Panc1 (cell line): ENCODE results near the gene TMTC1. TPM values are rescaled to one million over a fixed set of nuclear protein-coding genes. Genes with fewer than 3 reads are reported as not detected.

Source experiments
- ATAC-seq: fragments of 200-7000 bp; cut with Tn5 transposase; 2 replicates; pipeline ENCODE4 v1.9.1; 2020; ENCODE audit warnings: mild to moderate bottlenecking, moderate library complexity
- BruUV-seq: library from RNA; stranded (reverse); fragments of 400-500 nt; replicated peaks from 2 replicates; lab custom pipeline; 2021; lab: Mats Ljungman, UMichigan
- CTCF ChIA-PET: fragments of 300-600 bp; sonication (Branson Sonifier 250); formaldehyde crosslinking; loops from one replicate; lab custom pipeline; 2022; ENCODE audit warnings: antibody characterized with exemption; lab: Charles Lee
- POLR2A ChIA-PET: fragments of 300-600 bp; sonication (Branson Sonifier 250); formaldehyde crosslinking; loops from one replicate; lab custom pipeline; 2022; ENCODE audit warnings: antibody characterized with exemption; lab: Charles Lee
- DNase-seq: peaks from one replicate; pipeline ENCODE4 v3.0.0-alpha.2; 2010; ENCODE audit warnings: low read depth, low spot score
- H3K27ac ChIP-seq: 2 replicates; pipeline ENCODE4 v1.5.1; 2011; ENCODE audit warnings: mild to moderate bottlenecking, low read length, inconsistent platforms
- H3K27me3 ChIP-seq: fragments of 200-500 bp; sonication (Bioruptor generic); 2 replicates; pipeline ENCODE4 v1.6.0; 2014; ENCODE audit warnings: low read length, inconsistent platforms; ENCODE audit not compliant: control insufficient read depth, insufficient read depth
- H3K36me3 ChIP-seq: fragments of 200-500 bp; sonication (Bioruptor generic); 2 replicates; pipeline ENCODE4 v1.5.1; 2014; ENCODE audit warnings: inconsistent platforms, mild to moderate bottlenecking, low read length, moderate library complexity; ENCODE audit not compliant: control insufficient read depth, insufficient read depth
- H3K4me1 ChIP-seq: 2 replicates; pipeline ENCODE4 v1.5.1; 2011; ENCODE audit warnings: inconsistent platforms, mild to moderate bottlenecking, low read length, moderate library complexity; ENCODE audit not compliant: control insufficient read depth, insufficient read depth
- H3K4me3 ChIP-seq, 2 experiments: 2 replicates each; pipeline ENCODE4 v1.5.1; 2011 to 2012; ENCODE audit warnings: low read depth in 2 of 2, low read length in 2 of 2, mild to moderate bottlenecking in 2 of 2, inconsistent platforms in 1 of 2, moderate library complexity in 1 of 2
- H3K9me3 ChIP-seq: fragments of 200-500 bp; sonication (Bioruptor generic); 2 replicates; pipeline ENCODE4 v1.5.1; 2014; ENCODE audit warnings: low read depth, mild to moderate bottlenecking, inconsistent platforms, low read length, moderate library complexity; ENCODE audit not compliant: control insufficient read depth, insufficient read depth
- POLR2AphosphoS5 ChIP-seq: IDR thresholded peaks from 2 replicates; pipeline ENCODE4 v1.6.1; 2012; ENCODE audit warnings: mild to moderate bottlenecking, low read depth, low read length, moderate library complexity
- SIN3A ChIP-seq: IDR thresholded peaks from 2 replicates; pipeline ENCODE4 v1.6.1; 2012; ENCODE audit warnings: low read depth, mild to moderate bottlenecking, low read length, moderate library complexity, borderline replicate concordance; ENCODE audit not compliant: insufficient read depth
- TCF7L2 ChIP-seq: IDR thresholded peaks from 2 replicates; pipeline ENCODE4 v1.6.1; 2011; ENCODE audit warnings: mild to moderate bottlenecking, low read depth, low read length, inconsistent platforms
- in situ Hi-C: cut with HindIII; loops from 2 replicates; pipeline ENCODE4 v1.10.0; 2016; ENCODE audit warnings: low sequenced_read_pairs, low pct_unique_long_range_greater_than_20kb
- intact Hi-C: fragments of 100-400 bp; cut with micrococcal nuclease; formaldehyde crosslinking; loops from one replicate; pipeline ENCODE4 v1.10.0; 2022; ENCODE audit not compliant: unreplicated experiment
- total RNA-seq: library from RNA; stranded (reverse); gene quantifications from one replicate; pipeline ENCODE4 v1.2.1, GENCODE V29; 2021; ENCODE audit not compliant: unreplicated experiment
- TF ChIP-seq, protein P1 (sequence below), 2 experiments: IDR thresholded peaks; 2 replicates each; pipeline ENCODE4 v1.6.1; 2011 to 2012; ENCODE audit warnings: low read depth in 2 of 2, control low read depth in 1 of 2, low read length in 1 of 2, mild to moderate bottlenecking in 1 of 2, moderate library complexity in 1 of 2; ENCODE audit not compliant: insufficient read depth in 1 of 2
- TF ChIP-seq, protein P2 (sequence below): fragments of 450-650 bp; IDR thresholded peaks from 2 replicates; pipeline ENCODE4 v1.5.1; 2017; ENCODE audit warnings: mild to moderate bottlenecking

Gene TMTC1
- total RNA-seq, 1 experiment from 2014 or later, result 0.28 TPM

DNA sequence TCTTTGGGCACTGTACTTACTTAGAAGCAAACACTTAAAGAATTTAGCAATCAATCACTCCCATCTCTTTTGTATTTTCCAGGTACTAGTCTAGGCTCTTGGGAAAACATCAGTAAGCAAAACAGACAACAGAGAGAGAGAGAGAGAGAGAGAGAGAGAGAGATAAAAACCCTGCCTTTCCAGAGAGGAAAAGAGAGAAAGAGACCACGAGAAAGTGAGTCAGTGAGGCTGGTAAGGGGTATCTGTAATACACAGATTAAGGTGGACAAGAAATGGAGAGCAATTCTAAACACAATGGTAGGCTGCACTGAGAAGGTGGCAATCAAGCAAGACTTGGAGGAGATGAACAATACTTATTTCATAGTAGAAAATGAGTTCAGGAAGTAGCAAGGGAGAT is 166.3 kb downstream of the TMTC1 start:
- no peak for DNase-seq

DNA sequence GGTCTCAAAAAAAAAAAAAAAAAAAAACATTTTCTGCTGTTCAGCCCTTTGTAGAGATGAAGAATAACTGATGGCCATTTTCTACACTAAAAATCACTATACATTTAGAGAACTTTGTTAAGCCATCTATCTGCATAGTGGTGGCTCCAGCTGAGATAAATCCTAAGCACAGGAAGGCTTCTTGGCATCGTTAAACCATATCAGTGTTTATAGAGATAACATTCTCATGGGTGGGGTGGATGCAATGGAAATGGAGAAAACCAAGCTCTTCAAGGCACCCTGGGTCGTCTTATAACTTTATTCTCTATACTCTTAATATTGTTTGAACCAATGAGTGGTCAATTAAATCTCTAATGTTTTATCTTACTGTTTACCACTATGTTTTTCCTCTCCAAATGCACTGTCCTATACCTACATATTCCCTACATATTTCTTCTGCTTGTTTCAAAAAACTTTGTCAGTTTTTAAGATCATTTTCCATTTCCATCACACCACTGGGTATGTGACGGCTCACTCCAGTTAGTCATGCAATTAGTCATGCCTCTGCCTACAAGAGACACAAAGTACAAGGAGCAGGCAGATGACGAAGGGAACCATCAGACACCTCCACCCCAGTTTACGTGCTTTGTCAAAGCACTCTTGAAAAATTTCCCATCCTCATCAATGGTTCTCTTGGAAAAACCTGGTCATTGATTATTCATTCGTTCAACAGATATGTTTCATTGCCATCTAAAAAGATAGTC is 166.9 kb downstream of the TMTC1 start:
- no peak overlapping the region for H3K4me3 ChIP-seq
- CTCF ChIA-PET, result no interaction called here
- POLR2A ChIA-PET, result no interaction called here
- no TSS peak for BruUV-seq
- H3K27me3 ChIP-seq, result no peaks in the 10 kb centered on the region
- no peaks in the 10 kb centered on the region for H3K4me1 ChIP-seq
- DNase-seq, result peak; percentile 20
- no peak for ATAC-seq
- H3K36me3 ChIP-seq, result no peaks in the 10 kb centered on the region
- intact Hi-C loops (no loop called here), in situ Hi-C loops (no loop called here)
- no peak overlapping the region for H3K27ac ChIP-seq
- no peaks in the 10 kb centered on the region for H3K9me3 ChIP-seq
- no peak for TF ChIP-seq TCF7L2
- no peak for TF ChIP-seq POLR2AphosphoS5
- TF ChIP-seq, protein P1, sequence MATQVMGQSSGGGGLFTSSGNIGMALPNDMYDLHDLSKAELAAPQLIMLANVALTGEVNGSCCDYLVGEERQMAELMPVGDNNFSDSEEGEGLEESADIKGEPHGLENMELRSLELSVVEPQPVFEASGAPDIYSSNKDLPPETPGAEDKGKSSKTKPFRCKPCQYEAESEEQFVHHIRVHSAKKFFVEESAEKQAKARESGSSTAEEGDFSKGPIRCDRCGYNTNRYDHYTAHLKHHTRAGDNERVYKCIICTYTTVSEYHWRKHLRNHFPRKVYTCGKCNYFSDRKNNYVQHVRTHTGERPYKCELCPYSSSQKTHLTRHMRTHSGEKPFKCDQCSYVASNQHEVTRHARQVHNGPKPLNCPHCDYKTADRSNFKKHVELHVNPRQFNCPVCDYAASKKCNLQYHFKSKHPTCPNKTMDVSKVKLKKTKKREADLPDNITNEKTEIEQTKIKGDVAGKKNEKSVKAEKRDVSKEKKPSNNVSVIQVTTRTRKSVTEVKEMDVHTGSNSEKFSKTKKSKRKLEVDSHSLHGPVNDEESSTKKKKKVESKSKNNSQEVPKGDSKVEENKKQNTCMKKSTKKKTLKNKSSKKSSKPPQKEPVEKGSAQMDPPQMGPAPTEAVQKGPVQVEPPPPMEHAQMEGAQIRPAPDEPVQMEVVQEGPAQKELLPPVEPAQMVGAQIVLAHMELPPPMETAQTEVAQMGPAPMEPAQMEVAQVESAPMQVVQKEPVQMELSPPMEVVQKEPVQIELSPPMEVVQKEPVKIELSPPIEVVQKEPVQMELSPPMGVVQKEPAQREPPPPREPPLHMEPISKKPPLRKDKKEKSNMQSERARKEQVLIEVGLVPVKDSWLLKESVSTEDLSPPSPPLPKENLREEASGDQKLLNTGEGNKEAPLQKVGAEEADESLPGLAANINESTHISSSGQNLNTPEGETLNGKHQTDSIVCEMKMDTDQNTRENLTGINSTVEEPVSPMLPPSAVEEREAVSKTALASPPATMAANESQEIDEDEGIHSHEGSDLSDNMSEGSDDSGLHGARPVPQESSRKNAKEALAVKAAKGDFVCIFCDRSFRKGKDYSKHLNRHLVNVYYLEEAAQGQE (IDR thresholded peaks at IDR 0.05; ENCODE audit: insufficient read depth in 1 of 2, low read depth in 2 of 2, low read length in 1 of 2), result no peak

More for the DNA sequence above, 166.3 kb downstream of the TMTC1 start:
- in situ Hi-C loops, result no loop called here
- BruUV-seq, result no TSS peak
- intact Hi-C loops, result no loop called here
- Histone ChIP-seq H3K27me3 (no peaks in the 10 kb centered on the region), H3K4me1 (no peaks in the 10 kb centered on the region), H3K36me3 (no peaks in the 10 kb centered on the region), H3K27ac (no peak overlapping the region), H3K4me3 (no peak overlapping the region), H3K9me3 (no peaks in the 10 kb centered on the region)
- POLR2A ChIA-PET, result no interaction called here
- CTCF ChIA-PET, result no interaction called here
- no peak for ATAC-seq
- TF ChIP-seq, protein P1 (IDR thresholded peaks at IDR 0.05; ENCODE audit: insufficient read depth in 1 of 2, low read depth in 2 of 2, low read length in 1 of 2), result no peak
- TF ChIP-seq POLR2AphosphoS5, result no peak
- no peak for TF ChIP-seq TCF7L2
- TF ChIP-seq, protein P2, sequence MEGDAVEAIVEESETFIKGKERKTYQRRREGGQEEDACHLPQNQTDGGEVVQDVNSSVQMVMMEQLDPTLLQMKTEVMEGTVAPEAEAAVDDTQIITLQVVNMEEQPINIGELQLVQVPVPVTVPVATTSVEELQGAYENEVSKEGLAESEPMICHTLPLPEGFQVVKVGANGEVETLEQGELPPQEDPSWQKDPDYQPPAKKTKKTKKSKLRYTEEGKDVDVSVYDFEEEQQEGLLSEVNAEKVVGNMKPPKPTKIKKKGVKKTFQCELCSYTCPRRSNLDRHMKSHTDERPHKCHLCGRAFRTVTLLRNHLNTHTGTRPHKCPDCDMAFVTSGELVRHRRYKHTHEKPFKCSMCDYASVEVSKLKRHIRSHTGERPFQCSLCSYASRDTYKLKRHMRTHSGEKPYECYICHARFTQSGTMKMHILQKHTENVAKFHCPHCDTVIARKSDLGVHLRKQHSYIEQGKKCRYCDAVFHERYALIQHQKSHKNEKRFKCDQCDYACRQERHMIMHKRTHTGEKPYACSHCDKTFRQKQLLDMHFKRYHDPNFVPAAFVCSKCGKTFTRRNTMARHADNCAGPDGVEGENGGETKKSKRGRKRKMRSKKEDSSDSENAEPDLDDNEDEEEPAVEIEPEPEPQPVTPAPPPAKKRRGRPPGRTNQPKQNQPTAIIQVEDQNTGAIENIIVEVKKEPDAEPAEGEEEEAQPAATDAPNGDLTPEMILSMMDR, result no peak
- TF ChIP-seq SIN3A, result no peak
